Common myeloid progenitor, CD34-positive (primary cell): ENCODE results near the gene DDRGK1.

Experiments
- CTCF ChIA-PET: fragments of 350-600 bp; sonication (Branson Sonifier 250); formaldehyde crosslinking; loops from one replicate; lab custom pipeline; 2021; ENCODE audit warnings: antibody characterized with exemption; lab: Charles Lee
- POLR2A ChIA-PET: fragments of 350-600 bp; sonication (Branson Sonifier 250); formaldehyde crosslinking; loops from one replicate; lab custom pipeline; 2021; ENCODE audit warnings: antibody characterized with exemption; lab: Charles Lee
- DNase-seq, 3 donors: peaks; one replicate each; pipeline versions ENCODE4 v3.0.0 to v3.0.0-alpha.2; 2013
- H3K27ac ChIP-seq, 2 experiments: 1 replicate in 1 of 2; 2 replicates in 1 of 2; pipeline ENCODE4 v1.7.0; 2013; ENCODE audit warnings: inconsistent platforms in 2 of 2, low read length in 2 of 2, mild to moderate bottlenecking in 2 of 2, low read depth in 1 of 2, moderate library complexity in 1 of 2; ENCODE audit not compliant: severe bottlenecking in 2 of 2, insufficient read depth in 1 of 2, poor library complexity in 1 of 2
- H3K27me3 ChIP-seq, 5 experiments: replicated peaks in 2 of 5; 1 replicate in 3 of 5; 2 replicates in 2 of 5; pipeline versions ENCODE4 v1.6.1 to v1.7.0; 2013; ENCODE audit warnings: low read length in 4 of 5, mild to moderate bottlenecking in 2 of 5, moderate library complexity in 2 of 5, inconsistent platforms in 1 of 5; ENCODE audit not compliant: insufficient read depth in 5 of 5, control insufficient read depth in 4 of 5
- H3K36me3 ChIP-seq, 4 experiments: 1 replicate in 2 of 4; 2 replicates in 2 of 4; pipeline versions ENCODE4 v1.6.1 to v1.7.0; 2013; ENCODE audit warnings: low read length in 3 of 4, control low read depth in 1 of 4, mild to moderate bottlenecking in 1 of 4; ENCODE audit not compliant: control insufficient read depth in 4 of 4, insufficient read depth in 4 of 4
- H3K4me1 ChIP-seq, 4 experiments: 1 replicate in 3 of 4; 2 replicates in 1 of 4; pipeline versions ENCODE4 v1.6.1 to v1.7.1; 2013; ENCODE audit warnings: low read length in 3 of 4, mild to moderate bottlenecking in 3 of 4, control low read depth in 1 of 4, inconsistent platforms in 1 of 4, moderate library complexity in 1 of 4; ENCODE audit not compliant: control insufficient read depth in 4 of 4, insufficient read depth in 4 of 4; ENCODE audit errors: control extremely low read depth in 1 of 4
- H3K4me3 ChIP-seq, 7 experiments: 1 replicate in 4 of 7; 2 replicates in 3 of 7; pipeline versions ENCODE4 v1.5.1 to v1.7.0; 2013; ENCODE audit warnings: mild to moderate bottlenecking in 7 of 7, low read length in 6 of 7, moderate library complexity in 6 of 7, inconsistent platforms in 2 of 7, low read depth in 2 of 7, control low read depth in 1 of 7; ENCODE audit not compliant: insufficient read depth in 4 of 7, control insufficient read depth in 1 of 7; ENCODE audit errors: extremely low read depth in 1 of 7
- H3K9me3 ChIP-seq, 5 experiments: 1 replicate in 4 of 5; 2 replicates in 1 of 5; pipeline versions ENCODE4 v1.6.1 to v1.7.1; 2013; ENCODE audit warnings: low read length in 4 of 5, mild to moderate bottlenecking in 2 of 5, inconsistent platforms in 1 of 5, low read depth in 1 of 5, moderate library complexity in 1 of 5; ENCODE audit not compliant: control insufficient read depth in 4 of 5, insufficient read depth in 2 of 5; ENCODE audit errors: control extremely low read depth in 1 of 5
- WGBS: methylation state at CpG from one replicate; pipeline ENCODE4 v1.1.5; 2013; ENCODE audit not compliant: insufficient coverage; 5-methylcytosine and 5-hydroxymethylcytosine counted together

Gene DDRGK1

DNA sequence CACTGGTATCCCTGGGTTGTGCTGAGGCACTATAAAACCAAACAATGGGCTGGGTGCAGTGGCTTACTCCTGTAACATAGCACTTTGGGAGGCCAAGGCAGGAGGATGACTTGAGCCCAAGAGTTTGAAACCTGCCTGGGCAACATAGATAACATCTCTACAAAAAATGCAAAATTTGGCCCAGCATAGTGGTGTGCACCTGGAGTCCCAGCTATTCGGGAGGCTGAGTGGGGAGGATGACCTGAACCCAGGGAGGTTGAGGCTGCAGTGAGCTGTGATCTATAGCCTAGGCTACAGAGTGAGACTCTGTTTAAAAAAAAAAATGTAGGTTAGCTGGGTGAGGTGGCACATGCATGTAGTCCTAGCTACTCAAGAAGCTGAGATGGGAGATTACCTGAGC, 42.2 kb upstream of the DDRGK1 start:
- ChIA-PET POLR2A (no interaction called here), CTCF (interaction anchor here (0.6 to 4.6 kb wide), 4 partner anchors 24 to 470 kb away, joined by 3 to 18 read pairs (median 4); no protein-coding TSS in a partner anchor)
- H3K9me3 ChIP-seq = no peaks in the 10 kb centered on the region

DNA sequence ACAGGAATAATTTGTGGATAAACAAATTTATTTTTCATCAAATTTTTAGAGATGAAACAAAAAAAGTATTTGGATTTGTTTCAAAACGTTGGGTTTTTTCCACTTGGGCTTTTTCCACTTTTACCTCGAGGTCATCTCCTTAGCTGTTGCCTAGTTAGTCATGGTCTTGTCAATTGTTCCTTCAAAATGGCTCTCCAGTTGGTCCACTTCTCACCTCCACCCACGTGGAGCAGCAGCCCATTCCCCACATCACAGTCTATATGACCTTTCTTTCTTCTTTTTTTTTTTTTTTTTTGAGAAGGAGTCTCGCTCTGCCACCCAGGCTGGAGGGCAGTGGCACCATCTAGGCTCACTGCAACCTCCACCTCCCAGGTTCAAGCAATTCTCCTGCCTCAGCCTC, 41.2 kb upstream of the DDRGK1 start:
- no peak for DNase-seq
- 81% methylated on average over 3 of the region's 4 CpGs for WGBS
- Histone ChIP-seq H3K4me3 (no peak overlapping the region), H3K27ac (no peak overlapping the region), H3K36me3 (peaks cover 0 to 6% (median 1%) of the 10 kb centered on the region in 4 experiments), H3K9me3 (no peaks in the 10 kb centered on the region), H3K4me1 (peaks cover 0 to 11% (median 9%) of the 10 kb centered on the region in 4 experiments), H3K27me3 (peaks cover 11 to 72% (median 24%) of the 10 kb centered on the region in 5 experiments)
- ChIA-PET CTCF (interaction anchor here (0.9 to 1.5 kb wide), 2 partner anchors 17 to 28 kb away, joined by 4 to 9 read pairs; no protein-coding TSS in a partner anchor), POLR2A (no interaction called here)

More for the DNA sequence above, 42.2 kb upstream of the DDRGK1 start:
- Histone ChIP-seq H3K4me1 (peaks cover 0 to 11% (median 9%) of the 10 kb centered on the region in 4 experiments), H3K27me3 (peaks cover 11 to 62% (median 18%) of the 10 kb centered on the region in 5 experiments), H3K36me3 (peaks cover 0 to 14% (median 4%) of the 10 kb centered on the region in 4 experiments), H3K4me3 (no peak overlapping the region), H3K27ac (no peak overlapping the region)
- 100% methylated on average over 1 of the region's 1 CpG for WGBS
- no peak for DNase-seq

DNA sequence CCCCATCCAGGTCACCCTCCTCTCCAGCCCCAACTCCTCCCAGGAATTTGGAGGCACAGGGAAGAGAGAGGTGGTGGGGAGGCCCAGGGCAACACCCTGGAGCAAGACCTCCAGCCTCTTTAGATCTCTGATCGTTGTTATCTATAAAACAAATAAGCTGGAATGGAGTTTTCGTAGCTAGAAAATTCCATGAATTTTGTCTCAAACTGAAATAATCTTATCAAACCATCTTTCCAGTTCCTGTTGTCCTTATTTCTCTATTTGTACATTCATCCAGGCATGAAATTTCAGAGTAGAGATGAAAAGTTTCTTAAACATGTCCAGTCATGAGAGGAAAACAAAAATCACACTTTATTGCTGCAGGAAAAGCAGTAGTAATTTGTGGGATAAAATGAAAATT, 40.7 kb upstream of the DDRGK1 start:
- Histone ChIP-seq H3K4me1 (peaks cover 0 to 12% (median 10%) of the 10 kb centered on the region in 4 experiments), H3K27me3 (peaks cover 11 to 73% (median 29%) of the 10 kb centered on the region in 5 experiments), H3K27ac (no peak overlapping the region), H3K36me3 (peaks cover 0 to under 1% (median 0%) of the 10 kb centered on the region in 4 experiments), H3K4me3 (no peak overlapping the region), H3K9me3 (no peaks in the 10 kb centered on the region)
- DNase-seq = no peak
- ChIA-PET POLR2A (no interaction called here), CTCF (interaction anchor here (0.9 to 1.5 kb wide), 3 partner anchors 18 to 27 kb away, joined by 3 to 9 read pairs (median 4); no protein-coding TSS in a partner anchor)
- 94% methylated on average over 2 of the region's 2 CpGs for WGBS

DNA sequence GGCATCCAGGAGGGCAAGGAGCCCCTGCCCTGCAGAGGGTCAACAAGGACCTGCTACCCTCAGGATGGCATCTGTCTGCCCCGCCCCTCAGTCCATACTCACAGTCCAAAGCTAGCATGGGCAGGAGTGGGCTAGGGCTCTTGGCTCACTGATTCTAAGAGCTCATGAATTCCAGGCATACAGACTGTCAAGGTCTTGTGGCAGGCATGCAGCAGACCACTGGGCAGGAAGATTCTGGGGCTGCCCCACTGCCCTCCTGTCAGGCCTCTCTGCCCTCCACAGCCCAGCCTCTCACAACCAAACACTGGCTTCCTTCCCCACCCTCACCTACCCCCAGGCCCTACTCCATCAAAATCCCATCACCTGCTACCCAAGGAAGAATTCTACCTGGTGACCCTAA, 40.1 kb upstream of the DDRGK1 start:
- Histone ChIP-seq H3K9me3 (no peaks in the 10 kb centered on the region), H3K36me3 (no peaks in the 10 kb centered on the region), H3K4me1 (peaks cover 0 to 17% (median 14%) of the 10 kb centered on the region in 4 experiments), H3K27ac (no peak overlapping the region), H3K27me3 (peaks cover 11 to 73% (median 33%) of the 10 kb centered on the region in 5 experiments), H3K4me3 (no peak overlapping the region)
- DNase-seq = no peak
- ChIA-PET POLR2A (no interaction called here), CTCF (interaction anchor here (1.2 to 1.5 kb wide), 2 partner anchors 22 to 26 kb away, joined by 3 to 9 read pairs; no protein-coding TSS in a partner anchor)
- 100% methylated on average over 1 of the region's 1 CpG for whole genome bisulfite sequencing

DNA sequence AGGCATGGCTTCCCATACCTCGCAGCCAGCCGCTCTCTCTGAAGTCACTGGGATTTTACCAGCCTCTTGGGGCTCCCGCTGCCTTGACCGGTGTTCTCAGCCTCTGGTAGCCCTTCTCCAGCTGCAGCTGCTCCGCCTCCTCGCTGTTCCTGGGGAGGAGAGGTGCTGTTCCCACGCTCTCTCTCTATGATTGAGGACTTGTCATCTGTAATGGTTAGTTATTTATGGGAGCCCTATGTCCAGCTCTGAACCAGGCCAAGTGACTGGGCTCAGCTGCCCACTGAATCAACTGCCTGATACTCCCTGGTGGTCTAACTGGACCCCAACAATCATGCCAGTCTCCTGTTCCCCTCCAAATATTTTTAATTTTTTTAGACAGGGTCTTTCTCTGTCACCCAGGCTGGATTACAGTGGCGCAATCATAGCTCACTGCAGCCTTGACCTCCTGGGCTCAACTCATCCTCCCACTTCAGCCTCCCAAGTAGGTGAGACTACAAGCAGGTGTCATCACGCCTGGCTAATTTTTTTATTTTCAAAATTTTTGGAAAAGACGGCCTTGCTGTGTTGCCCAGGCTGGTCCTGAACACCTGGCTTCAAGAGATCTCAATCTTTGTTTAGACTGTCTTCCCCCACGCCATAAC, 39.4 kb upstream of the DDRGK1 start:
- CTCF ChIA-PET = interaction anchor here (1.2 kb wide), 1 partner anchor 21 kb away, joined by 3 read pairs; no protein-coding TSS in a partner anchor
- POLR2A ChIA-PET = no interaction called here

DNA sequence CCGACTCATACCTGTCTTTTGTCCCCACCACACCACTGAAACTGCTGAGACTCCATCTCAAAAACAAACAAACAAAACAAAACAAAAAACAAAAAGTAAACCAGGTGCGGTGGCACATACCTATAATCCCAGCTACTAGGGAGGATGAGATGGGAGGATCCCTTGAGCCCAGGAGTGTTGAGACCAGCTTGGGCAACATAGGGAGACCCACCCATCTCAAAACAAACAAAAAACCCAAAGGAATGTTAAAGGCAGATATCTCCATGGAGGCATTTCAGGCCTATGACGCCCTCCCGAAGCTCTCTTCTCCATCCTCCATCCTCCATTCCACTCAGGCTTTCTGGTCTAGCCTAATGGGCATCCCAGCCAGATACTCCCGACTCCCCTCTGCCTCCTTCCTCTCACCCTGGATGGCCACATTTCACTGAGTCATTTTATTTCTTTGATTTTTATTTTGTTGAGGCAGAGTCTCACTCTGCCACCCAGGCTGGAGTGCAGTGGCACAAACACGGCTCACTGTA, 37.8 kb upstream of the DDRGK1 start:
- ChIA-PET POLR2A (interaction anchor here (0.6 kb wide), 1 partner anchor 125 kb away, joined by 4 read pairs; no protein-coding TSS in a partner anchor), CTCF (interaction anchor here (0.7 kb wide), 1 partner anchor 72 kb away, joined by 3 read pairs; no protein-coding TSS in a partner anchor)
- 87% methylated on average over 3 of the region's 6 CpGs for WGBS

More for the DNA sequence above, 39.4 kb upstream of the DDRGK1 start:
- Histone ChIP-seq H3K4me1 (peaks cover 0 to 21% (median 17%) of the 10 kb centered on the region in 4 experiments), H3K27me3 (peaks cover 8 to 73% (median 32%) of the 10 kb centered on the region in 5 experiments), H3K36me3 (no peaks in the 10 kb centered on the region), H3K9me3 (no peaks in the 10 kb centered on the region), H3K27ac (no peak overlapping the region), H3K4me3 (no peak overlapping the region)
- 97% methylated on average over 10 of the region's 11 CpGs for WGBS
- no peak for DNase-seq

More for the DNA sequence above, 37.8 kb upstream of the DDRGK1 start:
- H3K4me1 ChIP-seq = peaks cover 0 to 25% (median 22%) of the 10 kb centered on the region in 4 experiments
- H3K27ac ChIP-seq = no peak overlapping the region
- H3K4me3 ChIP-seq = no peak overlapping the region
- H3K36me3 ChIP-seq = no peaks in the 10 kb centered on the region
- no peak for DNase-seq
- no peaks in the 10 kb centered on the region for H3K9me3 ChIP-seq
- H3K27me3 ChIP-seq = peaks cover 0 to 73% (median 30%) of the 10 kb centered on the region in 5 experiments
